ENCODE data around the gene HPCA.

- TF ChIP-seq CTCF (IDR thresholded peaks at IDR 0.05): no peak
- TF ChIP-seq POLR2A (IDR thresholded peaks at IDR 0.05): no peak
These were observed 2.3 kb upstream of the HPCA start for GRCh38 chr1:32884032-32884372.

Measured in heart left ventricle (tissue), 13 donors.